Gastroesophageal sphincter (tissue), 4 donors: ENCODE measurements around the gene PTPRE. TPM values are rescaled to one million over a fixed set of nuclear protein-coding genes. Genes with fewer than 3 reads are reported as not detected.
A peak's percentile ranks its signal among the peaks of the same experiment; 100 is the strongest.

ENCODE experiments used
- ATAC-seq: fragments of 150-250 bp; one replicate; pipeline ENCODE4 v1.9.1; 2016; ENCODE audit warnings: mild to moderate bottlenecking, moderate library complexity
- H3K27ac ChIP-seq, 4 donors: fragments of 200-600 bp; sonication (generic) in 3 of 4; 1 replicate in 3 of 4; 2 replicates in 1 of 4; pipeline ENCODE4 v1.5.1; 2016 to 2019
- H3K27me3 ChIP-seq: fragments of 200-600 bp; sonication (generic); one replicate; pipeline ENCODE4 v1.5.1; 2019
- H3K36me3 ChIP-seq, 2 donors: fragments of 200-600 bp; sonication (generic); one replicate each; pipeline ENCODE4 v1.5.1; 2019; ENCODE audit warnings: control low read depth in 1 of 2
- H3K4me1 ChIP-seq, 3 donors: fragments of 200-600 bp; sonication (generic); 1 replicate in 2 of 3; 2 replicates in 1 of 3; pipeline ENCODE4 v1.5.1; 2016 to 2019; ENCODE audit warnings: control low read depth in 2 of 3
- H3K4me3 ChIP-seq, 2 donors: fragments of 200-600 bp; sonication (generic); one replicate each; pipeline ENCODE4 v1.5.1; 2019; ENCODE audit warnings: mild to moderate bottlenecking in 1 of 2, moderate library complexity in 1 of 2
- H3K9me3 ChIP-seq, 3 donors: fragments of 200-600 bp; sonication (generic); one replicate each; pipeline ENCODE4 v1.5.1; 2017 to 2019; ENCODE audit warnings: control low read depth in 2 of 3
- CTCF ChIP-seq, 4 experiments: fragments of 200-600 bp in 2 of 4; fragments of 450-650 bp in 2 of 4; sonication (generic) in 1 of 4; IDR thresholded peaks; one replicate each; pipeline ENCODE4 v1.5.1; 2017 to 2019; ENCODE audit warnings: antibody characterized with exemption in 4 of 4, mild to moderate bottlenecking in 2 of 4, moderate library complexity in 2 of 4
- EP300 ChIP-seq: sonication (generic); formaldehyde crosslinking; IDR thresholded peaks from one replicate; pipeline ENCODE4 v1.6.1; 2017; ENCODE audit warnings: antibody characterized with exemption, mild to moderate bottlenecking
- POLR2A ChIP-seq, 2 donors: fragments of 450-650 bp; IDR thresholded peaks; one replicate each; pipeline ENCODE4 v1.6.1; 2017; ENCODE audit warnings: antibody characterized with exemption in 2 of 2, mild to moderate bottlenecking in 2 of 2, moderate library complexity in 1 of 2
- POLR2AphosphoS5 ChIP-seq: sonication (generic); formaldehyde crosslinking; IDR thresholded peaks from one replicate; pipeline ENCODE4 v1.6.1; 2017; ENCODE audit warnings: antibody characterized with exemption
- WGBS, 2 donors: methylation state at CpG; one replicate each; pipeline ENCODE4 v1.1.5; 2018; ENCODE audit warnings: low coverage in 1 of 2; 5-methylcytosine and 5-hydroxymethylcytosine counted together
- total RNA-seq, 4 donors: library from RNA; depleted of rRNA; stranded (reverse); fragments of >200 nt; gene quantifications; one replicate each; pipeline ENCODE4 v1.1.0, GENCODE V29; 2016

PTPRE gene
- total RNA-seq, 4 donors from 2014 or later, result 6.4 to 16.4 (median 8.5) TPM

- ATAC-seq, result peak; percentile 17
- TF ChIP-seq POLR2AphosphoS5 (no peak), EP300 (no peak), POLR2A (IDR thresholded peaks at IDR 0.05) (no peak), CTCF (IDR thresholded peaks at IDR 0.05) (no peak)
These were observed 124.3 kb downstream of the PTPRE start for GRCh38 chr10:128031216-128031615.

GRCh38 chr10:128032466-128032865 lies 125.6 kb downstream of the PTPRE start:
- no peak overlapping the region for H3K27ac ChIP-seq
- no peaks in the 10 kb centered on the region for H3K4me1 ChIP-seq
- TF ChIP-seq POLR2A (IDR thresholded peaks at IDR 0.05), result no peak
- no peak for TF ChIP-seq CTCF (IDR thresholded peaks at IDR 0.05)
- TF ChIP-seq EP300, result no peak
- no peak for TF ChIP-seq POLR2AphosphoS5
- no peak overlapping the region for H3K4me3 ChIP-seq
- no peaks in the 10 kb centered on the region for H3K9me3 ChIP-seq
- WGBS, 2 donors, result 71 to 85% methylated on average over 5 of the region's 5 CpGs
- no peak for ATAC-seq
- H3K27me3 ChIP-seq, result peaks cover 10% of the 10 kb centered on the region
- no peaks in the 10 kb centered on the region for H3K36me3 ChIP-seq

More at GRCh38 chr10:128031216-128031615, 124.3 kb downstream of the PTPRE start:
- Histone ChIP-seq H3K4me1 (no peaks in the 10 kb centered on the region), H3K27ac (no peak overlapping the region), H3K4me3 (no peak overlapping the region), H3K27me3 (peaks cover 10% of the 10 kb centered on the region), H3K36me3 (no peaks in the 10 kb centered on the region), H3K9me3 (no peaks in the 10 kb centered on the region)
- WGBS, 2 donors, result 50% methylated on average over 1 of the region's 9 CpGs; no CpG with 5 or more reads in 1 of the 2 donors

- H3K36me3 ChIP-seq, result no peaks in the 10 kb centered on the region
- WGBS, 2 donors, result no CpG with 5 or more reads among the region's 5 CpGs
- TF ChIP-seq POLR2AphosphoS5 (no peak), CTCF (IDR thresholded peaks at IDR 0.05) (peak in 3 of 4 experiments; percentile 51 to 69 (median 62)), POLR2A (IDR thresholded peaks at IDR 0.05) (no peak)
These were observed 128.7 kb downstream of the PTPRE start for GRCh38 chr10:128035557-128035973.

GRCh38 chr10:128036011-128036615 lies 129.2 kb downstream of the PTPRE start:
- Histone ChIP-seq H3K27ac (no peak overlapping the region), H3K4me1 (no peaks in the 10 kb centered on the region), H3K27me3 (peaks cover 9% of the 10 kb centered on the region), H3K36me3 (no peaks in the 10 kb centered on the region), H3K4me3 (no peak overlapping the region), H3K9me3 (no peaks in the 10 kb centered on the region)
- ATAC-seq, result no peak
- WGBS, 2 donors, result 79 to 80% methylated on average over 7 of the region's 9 CpGs
- TF ChIP-seq CTCF (IDR thresholded peaks at IDR 0.05) (no peak), POLR2AphosphoS5 (no peak), EP300 (no peak), POLR2A (IDR thresholded peaks at IDR 0.05) (no peak)

More at GRCh38 chr10:128035557-128035973, 128.7 kb downstream of the PTPRE start:
- H3K4me3 ChIP-seq, result no peak overlapping the region
- no peaks in the 10 kb centered on the region for H3K9me3 ChIP-seq
- H3K27me3 ChIP-seq, result peaks cover 9% of the 10 kb centered on the region
- no peak for ATAC-seq
- no peak overlapping the region for H3K27ac ChIP-seq
- no peaks in the 10 kb centered on the region for H3K4me1 ChIP-seq
